Measurements from ENCODE around the gene KLHL40. TPM values are rescaled to one million over a fixed set of nuclear protein-coding genes. Genes with fewer than 3 reads are reported as not detected.

The KLHL40 gene
- total and polyA plus RNA-seq, 10 of the 15 experiments (the other 5 are each of a cell fraction or from before 2014, with no cell fraction given), result not detected

DNA sequence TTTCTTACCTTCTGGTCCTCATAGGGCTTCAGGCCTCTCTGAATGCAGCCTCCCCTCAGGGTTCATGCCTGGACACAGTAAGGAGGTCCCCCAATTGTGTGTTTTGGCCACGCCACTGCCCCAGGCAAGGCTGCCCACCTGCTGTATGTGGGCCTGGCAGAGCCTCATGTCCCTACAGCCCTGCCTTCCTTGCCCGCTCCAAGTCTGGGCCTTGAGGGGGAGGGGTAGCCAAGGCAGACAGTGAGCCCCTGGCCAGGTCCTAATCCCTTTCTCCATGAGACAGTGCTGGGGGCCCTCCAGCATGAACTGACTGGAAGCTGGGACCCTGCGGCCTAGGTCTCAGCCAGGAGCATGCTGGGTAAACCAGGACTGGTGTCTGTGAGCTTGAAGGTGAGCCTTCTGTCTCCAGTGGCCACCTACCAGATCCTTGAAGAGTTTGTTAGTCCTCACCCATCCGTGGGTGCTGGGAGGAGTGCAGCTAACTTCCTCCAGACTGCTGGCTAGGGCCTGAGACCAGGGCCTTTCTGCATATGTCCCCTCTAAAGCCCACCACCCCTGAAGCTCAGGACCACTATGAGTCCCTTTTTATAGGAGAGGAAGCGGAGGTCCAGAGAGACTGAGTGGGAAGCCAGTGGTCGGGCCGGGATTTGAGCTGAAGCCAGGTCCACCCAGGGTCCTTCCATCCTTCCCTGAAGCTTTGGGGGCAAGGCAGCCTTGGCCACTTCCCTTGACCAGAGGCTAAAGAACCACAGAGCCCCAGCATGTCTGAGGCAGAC, 23.1 kb upstream of the KLHL40 start:
- FAIRE-seq (no peak), ATAC-seq (no peak), DNase-seq (ENCODE audit: low read depth, low spot score) (no peak)
- ChIA-PET RAD21 (ENCODE audit: unreplicated experiment) (no interaction called here), SMC1A (ENCODE audit: uncharacterized antibody, unreplicated experiment) (interaction anchor here (1.1 kb wide), 1 partner anchor 44 kb away, joined by 3 read pairs; no protein-coding TSS in a partner anchor), CTCF (interaction anchor here (1.2 kb wide), 1 partner anchor 9 kb away, joined by 3 read pairs; no protein-coding TSS in a partner anchor), POLR2A (no interaction called here)
- intact Hi-C loops (cut with micrococcal nuclease; ENCODE audit: unreplicated experiment), result no loop called here
- Histone ChIP-seq H4K20me1 (ENCODE audit: control insufficient read depth, insufficient read depth) (no peaks in the 10 kb centered on the region), H3K9me3 (replicated peaks; ENCODE audit: control insufficient read depth, insufficient read depth, low read length) (no peaks in the 10 kb centered on the region; the same call in 2 of the 3 replicates), H3K36me3 (ENCODE audit: control insufficient read depth in 2 of 2, insufficient read depth in 2 of 2, low read length in 1 of 2) (no peaks in the 10 kb centered on the region; a peak in 1 of 4 replicates), H2AFZ (ENCODE audit: control insufficient read depth, low read depth, low read length) (no peak overlapping the region), H3K4me2 (ENCODE audit: control insufficient read depth, insufficient read depth) (no peak overlapping the region), H3K27ac (ENCODE audit: control insufficient read depth, insufficient read depth) (no peak overlapping the region), H3K4me1 (ENCODE audit: control insufficient read depth, insufficient read depth, low read length) (peaks cover 7% of the 10 kb centered on the region), H3K27me3 (replicated peaks in 1 of 2; ENCODE audit: control insufficient read depth in 2 of 2, insufficient read depth in 2 of 2, low read length in 1 of 2) (no peaks in the 10 kb centered on the region), H3K9ac (ENCODE audit: control insufficient read depth, insufficient read depth, low read length) (no peak overlapping the region), H3K4me3 (no peak overlapping the region), H3K79me2 (ENCODE audit: control insufficient read depth, insufficient read depth, low read length) (no peaks in the 10 kb centered on the region)
- in situ Hi-C loops (cut with MboI), result no loop called here
- 69% methylated on average over 7 of the region's 7 CpGs for WGBS (ENCODE audit: insufficient coverage, insufficient replicate concordance, low lambda C conversion rate, missing lambda C conversion rate)
- BruUV-seq (replicated peaks), result no TSS peak
- TF ChIP-seq ZNF622 (IDR thresholded peaks at IDR 0.05), result no peak
- TF ChIP-seq CEBPZ (IDR thresholded peaks at IDR 0.05; ENCODE audit: low read depth, low read length), result no peak
- TF ChIP-seq SIX5 (IDR thresholded peaks at IDR 0.05; ENCODE audit: low read depth, low read length, severe bottlenecking), result no peak
- no peak for TF ChIP-seq NKRF (conservative IDR thresholded peaks at IDR 0.05)
- TF ChIP-seq TCF7 (IDR thresholded peaks at IDR 0.05; ENCODE audit: borderline replicate concordance), result no peak
- TF ChIP-seq USF2 (IDR thresholded peaks at IDR 0.05; ENCODE audit: borderline replicate concordance, low read depth, low read length), result no peak
- no peak for TF ChIP-seq SREBF2 (IDR thresholded peaks at IDR 0.05; ENCODE audit: low read length)
- TF ChIP-seq, protein P1, sequence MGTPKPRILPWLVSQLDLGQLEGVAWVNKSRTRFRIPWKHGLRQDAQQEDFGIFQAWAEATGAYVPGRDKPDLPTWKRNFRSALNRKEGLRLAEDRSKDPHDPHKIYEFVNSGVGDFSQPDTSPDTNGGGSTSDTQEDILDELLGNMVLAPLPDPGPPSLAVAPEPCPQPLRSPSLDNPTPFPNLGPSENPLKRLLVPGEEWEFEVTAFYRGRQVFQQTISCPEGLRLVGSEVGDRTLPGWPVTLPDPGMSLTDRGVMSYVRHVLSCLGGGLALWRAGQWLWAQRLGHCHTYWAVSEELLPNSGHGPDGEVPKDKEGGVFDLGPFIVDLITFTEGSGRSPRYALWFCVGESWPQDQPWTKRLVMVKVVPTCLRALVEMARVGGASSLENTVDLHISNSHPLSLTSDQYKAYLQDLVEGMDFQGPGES (IDR thresholded peaks at IDR 0.05), result no peak
- no peak for TF ChIP-seq MLLT1 (IDR thresholded peaks at IDR 0.05)
- TF ChIP-seq JUNB (IDR thresholded peaks at IDR 0.05), result no peak
- no peak for TF ChIP-seq NR2C2 (IDR thresholded peaks at IDR 0.05; ENCODE audit: borderline replicate concordance, control insufficient read depth, insufficient read length, low read depth)
- TF ChIP-seq SIN3A (IDR thresholded peaks at IDR 0.05; ENCODE audit: low read depth, low read length), result no peak
- no peak for TF ChIP-seq YBX1 (IDR thresholded peaks at IDR 0.05)
- TF ChIP-seq IKZF1 (conservative IDR thresholded peaks at IDR 0.05), result no peak
- TF ChIP-seq PAX8 (IDR thresholded peaks at IDR 0.05), result no peak
- TF ChIP-seq MTA2 (IDR thresholded peaks at IDR 0.05; ENCODE audit: low read depth), result no peak
